C1 segment of cervical spinal cord (tissue), 14 donors: ENCODE measurements around the gene RTL10.
A peak's percentile ranks its signal among the peaks of the same experiment; 100 is the strongest.

Experiments
- DNase-seq, 14 donors: peaks; one replicate each; lab custom pipeline; 2025; lab: John Stamatoyannopoulos, UW

Gene RTL10, protein sequence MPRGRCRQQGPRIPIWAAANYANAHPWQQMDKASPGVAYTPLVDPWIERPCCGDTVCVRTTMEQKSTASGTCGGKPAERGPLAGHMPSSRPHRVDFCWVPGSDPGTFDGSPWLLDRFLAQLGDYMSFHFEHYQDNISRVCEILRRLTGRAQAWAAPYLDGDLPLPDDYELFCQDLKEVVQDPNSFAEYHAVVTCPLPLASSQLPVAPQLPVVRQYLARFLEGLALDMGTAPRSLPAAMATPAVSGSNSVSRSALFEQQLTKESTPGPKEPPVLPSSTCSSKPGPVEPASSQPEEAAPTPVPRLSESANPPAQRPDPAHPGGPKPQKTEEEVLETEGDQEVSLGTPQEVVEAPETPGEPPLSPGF

DNA sequence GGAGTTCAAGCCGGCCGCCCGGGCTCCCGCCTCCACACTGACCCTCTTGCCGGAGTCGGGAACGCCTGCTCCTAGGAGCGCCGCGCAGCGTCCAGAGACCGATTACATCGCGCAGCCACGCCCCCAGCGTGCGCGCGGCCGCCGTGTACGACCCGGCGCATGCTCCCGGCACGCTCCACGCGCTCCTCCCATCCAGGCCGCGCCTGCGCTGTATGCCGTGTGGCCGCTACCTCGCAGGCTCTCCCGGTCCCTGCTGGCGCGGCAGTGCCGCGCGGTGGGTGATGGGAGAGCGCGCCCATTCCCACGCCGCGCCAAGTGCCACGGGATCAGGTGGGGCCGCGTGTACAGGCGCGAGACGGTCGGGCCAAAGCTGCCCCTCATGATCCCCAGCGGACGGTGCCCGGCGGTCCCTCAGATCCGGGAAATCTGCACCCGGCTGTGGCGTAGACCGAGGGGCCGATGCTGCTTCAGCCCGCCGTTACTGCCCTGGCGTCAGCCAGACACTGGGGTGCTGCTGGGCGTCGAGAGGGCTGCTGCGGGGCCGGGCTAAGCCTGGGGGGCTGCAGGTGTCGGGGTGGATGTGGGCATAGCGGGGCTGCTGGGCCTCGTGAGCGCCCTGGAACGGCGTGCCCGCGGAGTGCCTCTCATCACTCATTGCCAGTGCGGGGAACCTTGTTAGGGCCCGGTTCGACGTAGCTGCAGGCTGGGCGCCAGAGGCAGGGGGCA is at the start of gene RTL10, which contains the start of gene GNB1L:
RTL10 (minus strand) TSS at position 97 of the 726 bp plus-strand sequence. CDS start 2,613 bp downstream, outside the sequence.
GNB1L (minus strand) TSS at position 97 of the 726 bp plus-strand sequence. CDS start 33,519 bp downstream, outside the sequence.
- DNase-seq = peak; percentile 70 to 98 (median 92)

DNA sequence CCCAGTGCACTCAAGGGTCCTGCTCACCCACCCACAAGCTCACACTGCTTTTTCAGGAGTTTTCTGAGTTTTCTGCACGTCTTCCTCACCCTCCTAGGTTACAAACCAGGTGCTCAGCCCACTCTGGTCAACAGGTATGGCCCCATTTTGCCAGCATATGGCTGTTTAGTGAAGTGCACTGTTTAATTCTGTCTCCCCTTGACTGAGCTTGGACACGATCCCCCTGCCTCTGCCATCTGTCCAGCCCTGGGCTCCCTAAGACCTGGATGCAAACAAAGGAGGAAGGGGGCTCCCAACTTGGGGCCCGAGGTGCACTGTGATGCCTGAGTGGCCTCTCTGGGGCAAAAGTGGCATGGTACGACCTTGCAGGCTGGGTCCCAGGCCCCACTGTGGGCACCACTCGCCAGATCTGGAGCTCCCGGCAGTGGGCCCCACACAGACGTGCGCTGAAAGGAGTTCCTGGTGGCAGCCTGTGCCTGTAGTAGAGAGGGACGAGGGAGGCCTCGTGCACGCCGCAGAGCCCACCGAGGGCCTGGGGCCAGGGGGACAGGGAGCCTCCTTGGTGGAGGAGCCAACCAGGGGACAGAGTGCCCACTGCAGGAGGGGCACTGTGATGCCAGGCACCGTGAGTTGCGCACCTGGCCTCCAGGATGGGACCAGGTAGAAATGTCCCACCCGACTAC is 49.6 kb upstream of the RTL10 start:
- peak in 1 of 14 donors; percentile 60 for DNase-seq

DNA sequence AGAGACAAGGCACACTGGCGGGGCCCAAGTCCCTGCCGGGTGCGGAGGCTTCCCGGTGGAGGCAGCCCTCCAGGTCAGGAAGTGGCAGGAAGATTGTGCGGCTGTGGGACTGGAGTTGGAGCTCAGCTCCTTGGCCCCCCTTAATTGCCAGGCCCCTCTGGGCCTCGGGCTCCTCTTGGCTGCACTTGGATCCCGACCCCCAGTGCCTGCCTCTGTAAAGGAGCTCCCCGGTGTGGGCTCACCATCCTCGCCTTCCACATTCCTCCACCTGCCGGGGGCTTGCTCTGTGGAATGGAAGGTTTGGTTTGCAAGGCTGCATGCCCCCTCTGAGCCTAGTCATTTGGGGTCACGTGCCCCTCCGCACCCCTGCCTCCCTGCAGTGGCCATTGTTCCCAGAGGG is 48.8 kb upstream of the RTL10 start:
- no peak for DNase-seq

DNA sequence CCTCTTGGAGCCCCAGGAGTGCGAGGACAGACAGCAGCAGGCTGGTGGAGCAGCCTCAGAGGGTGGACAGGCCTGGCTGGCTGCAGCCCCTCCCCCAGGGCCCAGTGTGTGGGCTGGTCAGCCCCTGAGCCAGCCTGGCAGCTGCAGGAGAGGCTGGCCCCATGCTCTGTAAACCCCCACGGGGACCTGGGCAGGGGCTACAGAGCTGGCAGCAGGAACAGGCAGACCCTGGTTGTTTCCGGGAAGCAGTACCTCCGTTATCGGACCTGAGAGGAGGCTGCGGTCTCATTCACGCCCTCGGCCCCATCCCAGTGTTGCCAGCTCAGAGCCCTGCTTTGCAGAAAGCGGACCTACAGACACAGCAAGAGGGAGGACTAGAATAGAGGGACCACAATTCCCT is 48.4 kb upstream of the RTL10 start:
- no peak for DNase-seq

DNA sequence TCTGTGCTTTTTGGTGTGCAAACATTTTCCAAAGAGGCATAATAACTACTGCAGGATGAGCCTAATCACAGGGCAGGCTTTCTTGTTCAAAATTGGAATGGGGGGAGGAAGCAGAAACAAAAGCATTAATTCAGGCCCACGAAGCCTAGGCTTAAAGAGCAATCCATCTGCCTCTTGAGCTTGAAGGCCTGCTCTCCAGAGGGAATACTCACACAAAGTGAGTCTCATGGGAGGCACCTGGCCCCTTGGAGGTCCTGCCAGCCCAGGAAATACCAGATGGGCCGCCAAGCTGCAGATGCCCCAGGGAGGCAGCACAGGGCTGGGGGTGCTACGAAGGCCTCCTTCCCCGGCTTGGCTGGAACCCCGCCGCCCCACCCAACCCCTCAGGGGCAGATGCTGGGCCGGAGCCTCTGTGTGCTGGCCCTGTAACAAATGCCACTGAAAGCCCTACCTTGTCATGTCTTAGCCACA is 47.6 kb upstream of the RTL10 start:
- DNase-seq = no peak

DNA sequence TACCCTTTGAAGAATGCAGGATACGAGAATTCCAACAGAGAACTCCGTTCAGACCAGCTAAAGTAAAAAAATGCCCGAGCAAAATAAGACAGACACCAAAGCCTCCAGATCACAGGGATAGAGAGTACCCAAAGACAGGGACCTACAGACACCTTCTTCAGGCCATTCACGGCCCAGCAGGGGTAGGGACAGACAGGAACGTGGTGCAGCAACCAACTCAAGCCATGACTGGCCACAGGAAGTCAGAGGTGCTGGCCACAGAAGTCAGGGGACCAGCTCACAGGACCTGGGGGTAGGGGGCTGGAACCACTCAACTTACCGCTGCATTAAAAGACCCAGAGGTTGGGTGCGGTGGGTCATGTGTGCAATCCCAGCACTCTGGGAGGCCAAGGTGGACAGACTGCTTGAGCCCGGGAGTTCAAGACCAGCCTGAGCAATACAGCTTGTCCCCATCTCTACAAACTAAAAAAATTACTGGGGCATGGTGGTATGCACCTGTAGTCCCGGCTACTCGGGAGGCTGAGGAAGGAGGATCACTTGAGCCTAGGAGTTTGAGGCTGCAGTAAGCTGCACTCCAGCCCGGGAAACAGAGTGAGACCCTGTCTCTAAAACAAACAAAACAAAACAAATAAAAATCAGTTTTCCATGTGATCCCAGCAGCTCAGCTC is 47.0 kb upstream of the RTL10 start:
- no peak for DNase-seq

DNA sequence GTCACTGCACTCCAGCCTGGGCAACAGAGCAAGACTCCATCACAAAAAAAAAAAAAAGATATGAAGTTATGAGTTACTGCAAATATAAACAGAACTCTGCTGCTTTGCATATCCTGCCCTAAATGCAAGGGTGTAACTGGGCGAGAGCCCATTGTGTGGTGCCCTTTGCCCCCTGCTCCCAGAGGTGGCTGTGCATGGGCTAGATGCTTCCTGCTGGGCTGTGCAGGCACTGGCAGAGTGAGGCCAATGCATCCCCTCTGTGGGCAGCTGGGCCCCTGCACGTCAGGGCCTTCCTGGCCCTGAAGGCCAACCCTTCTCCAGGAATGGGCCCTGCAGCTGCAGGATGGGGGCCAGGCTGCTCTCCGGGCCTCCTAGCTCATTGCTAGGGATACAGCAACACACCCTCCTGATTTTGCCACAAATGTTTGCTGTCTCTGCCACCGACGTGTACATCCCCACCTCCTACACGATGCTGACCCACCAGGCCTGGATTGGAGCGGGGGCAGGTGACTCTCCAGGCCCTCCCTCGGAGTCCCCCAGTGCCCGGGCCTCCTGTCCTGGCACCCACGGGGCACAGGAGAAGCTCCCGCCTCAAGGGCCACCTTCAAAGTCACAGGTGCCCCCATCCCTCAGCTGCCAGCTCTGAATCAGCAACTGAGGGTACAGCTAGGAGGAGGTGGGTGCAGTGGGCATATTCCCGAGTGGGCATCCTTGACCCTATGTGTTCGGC is 46.2 kb upstream of the RTL10 start:
- no peak for DNase-seq

DNA sequence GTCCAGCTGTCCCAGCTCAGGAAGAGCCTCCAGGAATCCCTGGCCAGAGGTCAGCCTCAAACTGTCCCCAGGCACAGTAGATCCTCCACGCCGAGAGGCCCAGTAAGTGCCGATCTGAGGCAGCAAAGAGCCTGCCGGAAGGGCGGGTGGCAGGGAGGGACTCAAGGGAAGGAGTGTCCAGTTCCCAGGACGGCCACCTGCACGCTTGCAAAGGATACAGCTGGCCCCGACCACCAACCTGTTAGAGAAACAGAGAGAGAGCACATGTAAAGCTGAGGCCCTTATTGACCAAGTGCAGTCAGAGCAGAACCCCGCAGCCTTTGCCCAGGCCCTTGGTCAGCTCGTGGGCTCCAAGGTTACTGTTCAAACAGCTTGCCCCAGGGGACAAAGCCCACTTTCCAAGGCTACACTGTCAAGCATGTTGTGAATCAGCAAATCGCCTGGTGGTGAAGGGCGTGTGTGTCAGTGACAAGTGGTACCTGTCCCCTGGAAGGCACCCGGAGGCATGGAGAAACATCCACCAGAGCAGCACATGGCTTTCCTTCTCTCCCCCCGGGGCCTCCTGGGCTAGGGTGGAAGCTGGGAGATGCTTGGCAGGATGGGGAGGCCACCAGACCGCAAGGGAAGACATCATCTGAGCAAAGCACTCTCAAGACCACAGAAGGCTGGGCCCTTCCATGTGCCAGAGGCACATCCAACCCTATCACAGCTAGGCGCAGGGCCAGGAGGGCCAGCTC is 44.3 kb upstream of the RTL10 start:
- no peak for DNase-seq

DNA sequence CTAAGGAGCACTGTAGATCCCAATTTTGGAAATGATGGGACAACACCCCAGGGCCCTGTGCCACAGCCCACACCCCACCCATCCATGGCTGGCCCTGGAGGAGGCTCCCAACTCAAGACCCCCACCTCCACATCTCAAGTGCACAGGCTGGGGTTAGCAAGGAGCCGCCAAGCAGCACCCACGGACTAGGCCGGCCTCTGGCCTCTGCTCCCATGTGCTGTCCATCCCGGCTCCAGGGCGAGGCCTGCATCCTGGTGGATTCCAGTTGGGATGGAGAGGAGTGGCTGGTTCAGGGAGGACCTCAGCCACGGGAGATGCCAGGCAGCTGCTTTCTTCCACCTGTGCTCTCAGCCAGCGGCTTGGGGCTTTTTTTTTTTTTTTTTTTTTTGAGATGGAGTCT is 43.5 kb upstream of the RTL10 start:
- no peak for DNase-seq

DNA sequence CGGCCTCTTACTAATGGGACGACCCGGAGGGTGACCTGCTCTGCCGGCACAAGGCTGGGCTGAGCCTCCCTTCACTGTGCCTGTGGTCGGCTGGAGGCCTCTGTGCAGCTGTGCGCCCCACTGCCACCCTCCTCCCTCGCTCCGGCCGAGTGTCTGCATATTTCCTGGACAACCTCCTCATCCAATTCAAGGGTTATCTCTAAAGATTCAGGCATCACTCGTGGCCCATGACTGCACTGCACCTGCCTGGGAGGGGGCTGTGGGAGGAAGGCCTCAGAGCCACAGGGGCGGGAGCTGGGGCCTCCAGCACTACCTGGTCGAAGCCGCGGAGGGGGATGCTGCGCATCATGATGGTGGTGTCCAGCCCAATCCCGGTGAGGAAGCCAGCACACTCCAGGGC is 43.1 kb upstream of the RTL10 start:
- no peak for DNase-seq

DNA sequence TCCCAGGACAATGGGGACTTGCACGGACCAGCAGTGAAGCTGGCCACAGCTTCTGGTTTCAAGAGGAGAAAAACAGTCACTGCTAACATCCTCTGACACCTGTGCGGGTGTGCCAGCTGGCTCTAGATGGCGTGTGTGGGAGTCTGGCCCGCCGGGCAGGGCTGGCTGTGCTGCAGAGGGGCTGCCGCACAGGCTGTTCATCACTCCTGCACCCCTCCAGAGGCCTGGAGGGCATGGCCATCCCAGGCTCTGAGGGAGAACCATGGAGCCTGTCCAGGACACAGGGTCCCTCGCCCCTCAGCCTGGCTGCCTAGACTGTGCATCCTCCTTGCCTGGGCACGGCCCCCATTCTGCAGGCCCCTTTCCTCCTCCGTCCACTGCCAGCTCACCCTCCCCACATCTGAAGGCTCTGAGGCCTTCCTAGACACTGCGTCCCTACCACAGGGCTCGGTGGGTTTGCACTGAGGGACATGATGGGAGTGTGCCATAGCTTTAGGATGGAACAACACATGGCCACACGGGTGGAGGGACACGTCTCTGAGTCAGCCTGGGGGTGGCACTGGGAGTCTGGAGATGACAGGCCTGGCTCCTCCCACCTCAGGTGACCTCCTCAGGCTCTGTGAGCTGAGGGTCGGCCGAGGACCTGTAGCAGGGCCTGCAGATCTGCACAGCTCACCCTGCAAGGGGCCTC is 42.1 kb upstream of the RTL10 start:
- DNase-seq = no peak

DNA sequence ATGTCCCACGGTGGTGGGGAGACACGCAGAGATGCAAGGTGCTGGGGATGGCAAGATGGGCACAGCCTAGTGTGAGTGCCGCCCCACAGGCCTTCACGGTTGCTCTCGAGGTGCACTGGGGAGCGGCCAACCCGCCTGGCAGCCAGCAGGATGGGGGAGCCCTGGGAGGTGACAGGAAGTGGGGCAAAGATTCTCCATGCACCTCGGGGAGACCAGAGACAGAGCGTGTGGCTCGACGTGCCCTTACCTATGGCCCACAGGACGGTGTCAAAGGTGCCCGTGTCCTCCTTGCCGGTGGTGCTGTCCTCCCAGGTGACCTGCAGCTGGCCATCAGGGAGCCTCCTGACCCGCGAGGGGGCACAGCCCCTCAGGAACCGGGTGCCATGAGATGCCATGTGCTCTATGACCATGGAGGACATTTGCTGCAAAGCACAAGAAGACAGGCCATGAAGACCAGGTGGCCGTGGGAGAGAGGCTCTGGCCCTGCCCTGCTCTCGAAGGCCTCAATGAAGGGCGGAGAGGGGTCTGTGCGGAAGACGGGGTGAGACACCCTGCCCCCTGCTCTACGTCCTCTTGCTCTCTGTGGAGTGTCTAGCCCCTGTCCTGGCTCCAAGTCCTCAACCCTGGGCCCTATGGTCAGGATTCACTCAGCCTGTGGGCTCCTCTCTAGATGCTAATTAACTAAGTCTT is 40.6 kb upstream of the RTL10 start:
- DNase-seq = no peak

DNA sequence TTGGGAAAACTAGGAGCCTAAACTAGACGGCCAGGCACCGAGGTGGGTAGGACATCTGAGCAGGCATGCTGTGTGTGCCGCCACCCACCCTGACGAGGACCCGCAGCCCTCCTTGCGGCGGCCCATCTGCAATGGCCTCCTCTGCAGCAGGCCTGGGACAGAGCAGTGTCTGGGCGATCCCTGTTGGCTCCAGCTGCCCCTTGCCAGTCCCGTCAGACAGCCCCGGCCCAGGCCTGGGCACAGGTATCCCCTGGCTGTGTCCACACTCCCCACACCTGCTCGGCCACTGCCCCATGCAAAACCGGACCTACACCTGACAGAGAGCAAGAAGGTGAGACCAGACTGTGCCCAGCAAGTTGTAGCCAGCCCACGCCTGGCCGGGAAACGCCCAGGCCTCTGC is 38.7 kb upstream of the RTL10 start:
- no peak for DNase-seq

DNA sequence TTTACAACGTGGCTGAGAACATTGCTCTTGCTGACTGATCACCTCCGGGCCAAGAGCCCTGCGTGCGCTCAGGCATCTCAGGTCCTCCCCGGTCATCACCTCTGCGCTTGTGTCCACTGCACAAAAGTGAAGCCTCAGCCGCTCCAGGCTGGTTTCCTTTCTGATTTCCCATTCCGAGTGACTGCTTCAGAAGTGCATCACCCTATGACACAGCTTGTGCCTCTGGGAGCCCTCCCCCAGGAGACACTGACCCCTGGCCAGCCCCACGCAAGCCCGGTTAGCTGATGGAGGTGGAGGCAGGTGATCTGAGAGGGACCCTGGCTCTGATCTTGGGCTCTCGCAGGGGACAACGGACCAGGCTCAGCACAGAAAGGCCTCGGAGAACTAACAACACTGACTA is 38.3 kb upstream of the RTL10 start:
- no peak for DNase-seq

DNA sequence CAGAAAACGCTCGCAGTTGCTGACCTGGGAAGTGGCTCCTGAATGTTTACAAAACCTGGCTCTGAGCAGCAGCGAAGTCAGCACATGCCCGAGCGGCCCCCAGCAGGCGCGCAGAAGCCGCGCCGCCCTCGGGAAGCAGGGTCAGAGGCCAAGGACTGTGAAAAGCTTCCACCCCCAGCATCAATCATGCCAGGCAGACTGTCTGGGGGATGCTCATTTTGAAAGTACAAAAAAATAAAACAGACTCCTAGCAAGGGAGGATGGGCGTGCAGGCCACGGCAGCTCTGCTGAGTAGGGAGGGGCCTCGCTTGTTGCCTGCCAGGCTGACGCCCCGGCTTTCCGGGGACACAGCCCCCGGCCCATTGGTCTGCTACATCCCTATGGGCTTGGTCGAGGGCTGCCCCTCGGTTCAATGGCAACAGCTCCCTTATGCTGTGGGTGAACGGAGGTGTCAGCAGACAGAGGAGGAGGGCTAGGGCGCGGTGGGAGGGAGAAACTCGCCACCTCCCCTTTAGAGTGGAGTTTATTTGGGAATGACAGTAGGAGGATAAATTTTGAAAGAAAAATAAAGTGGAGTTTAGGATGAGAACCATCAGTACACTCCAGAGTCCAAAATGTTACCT is 37.7 kb upstream of the RTL10 start:
- DNase-seq = no peak

DNA sequence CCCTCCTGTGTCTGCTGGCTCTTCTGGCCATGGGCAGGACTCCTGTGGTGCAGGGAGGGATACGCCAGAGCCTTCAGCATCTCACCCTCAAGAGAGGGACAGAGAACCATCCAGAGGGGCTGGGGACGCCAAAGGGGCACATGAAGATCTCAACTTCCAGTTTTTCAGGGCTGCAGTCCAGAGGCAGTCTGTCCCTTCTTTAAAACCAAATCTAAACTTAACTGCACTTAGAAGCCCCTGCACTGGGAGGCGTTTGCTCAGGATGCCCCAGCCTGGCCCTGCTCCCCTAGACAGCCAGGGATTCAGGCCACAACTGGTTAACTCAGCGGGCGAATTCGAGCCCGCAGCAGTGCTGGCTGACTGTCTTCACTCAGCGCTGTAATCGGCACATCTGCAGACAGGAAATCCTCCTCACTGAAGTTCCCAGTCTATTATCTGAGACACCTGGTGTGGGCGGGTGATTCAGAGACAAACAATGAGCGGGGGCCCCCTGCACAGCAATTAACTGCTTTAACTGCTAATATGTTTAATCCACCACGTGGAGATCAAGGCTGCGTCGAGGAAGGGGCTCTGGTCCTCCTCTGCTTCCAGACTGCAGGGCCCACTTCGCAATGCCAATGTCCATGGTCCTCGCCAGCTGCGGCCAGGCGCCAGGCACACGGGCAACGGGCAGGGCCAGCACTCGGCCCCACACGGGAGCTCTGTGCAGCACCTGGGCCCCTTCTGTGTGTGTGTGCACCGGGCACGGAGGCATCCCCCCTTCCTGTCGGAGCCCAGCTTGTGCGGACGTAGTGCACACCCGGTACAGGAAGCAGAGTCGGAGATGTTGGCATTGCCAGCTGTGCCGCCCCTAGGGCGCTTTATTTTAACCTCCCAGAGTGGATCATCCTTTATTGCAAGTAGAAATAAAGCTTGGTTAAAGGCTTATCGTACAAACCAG is 36.9 kb upstream of the RTL10 start:
- DNase-seq = no peak

DNA sequence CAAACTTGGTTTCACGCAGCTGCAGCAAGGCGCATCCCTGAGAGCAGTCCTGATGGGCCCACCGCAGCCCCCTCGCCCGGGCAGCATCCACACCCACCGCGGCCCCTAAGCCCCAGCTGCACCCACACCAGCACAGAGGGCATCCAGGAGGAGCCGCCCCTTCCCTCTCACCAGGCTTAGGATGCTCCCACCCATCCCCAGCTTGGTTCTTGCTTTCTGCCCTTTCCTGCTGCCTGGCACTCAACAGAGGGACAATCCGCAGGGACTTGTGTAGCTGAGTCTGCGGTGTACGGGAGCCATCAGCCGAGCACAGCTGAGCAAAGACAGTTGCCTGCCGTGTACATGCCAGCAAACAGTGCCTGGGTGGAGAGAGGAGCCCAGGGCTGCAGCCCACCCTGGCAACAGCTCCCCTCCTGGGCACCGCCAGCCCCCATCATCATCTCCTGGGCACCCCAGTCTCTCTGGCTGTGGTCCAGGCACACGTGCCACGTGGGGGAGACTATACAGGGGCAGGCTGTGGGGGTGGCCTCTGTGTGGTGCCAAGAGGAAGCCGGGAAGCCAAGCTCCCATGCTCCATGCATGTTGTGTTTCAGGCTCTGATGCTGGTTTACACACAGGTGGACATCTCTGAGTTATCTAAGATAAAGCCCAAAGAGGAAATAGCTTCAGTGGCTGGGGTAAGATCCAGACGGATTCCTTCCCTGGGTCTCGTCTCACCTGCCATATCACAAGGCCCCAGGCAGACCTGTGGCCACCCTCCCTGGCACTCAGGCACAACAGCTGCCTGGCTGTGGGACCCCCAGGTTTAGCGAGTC is 36.0 kb upstream of the RTL10 start:
- no peak for DNase-seq
